ENCODE measurements around the gene RFLNA.

DNA sequence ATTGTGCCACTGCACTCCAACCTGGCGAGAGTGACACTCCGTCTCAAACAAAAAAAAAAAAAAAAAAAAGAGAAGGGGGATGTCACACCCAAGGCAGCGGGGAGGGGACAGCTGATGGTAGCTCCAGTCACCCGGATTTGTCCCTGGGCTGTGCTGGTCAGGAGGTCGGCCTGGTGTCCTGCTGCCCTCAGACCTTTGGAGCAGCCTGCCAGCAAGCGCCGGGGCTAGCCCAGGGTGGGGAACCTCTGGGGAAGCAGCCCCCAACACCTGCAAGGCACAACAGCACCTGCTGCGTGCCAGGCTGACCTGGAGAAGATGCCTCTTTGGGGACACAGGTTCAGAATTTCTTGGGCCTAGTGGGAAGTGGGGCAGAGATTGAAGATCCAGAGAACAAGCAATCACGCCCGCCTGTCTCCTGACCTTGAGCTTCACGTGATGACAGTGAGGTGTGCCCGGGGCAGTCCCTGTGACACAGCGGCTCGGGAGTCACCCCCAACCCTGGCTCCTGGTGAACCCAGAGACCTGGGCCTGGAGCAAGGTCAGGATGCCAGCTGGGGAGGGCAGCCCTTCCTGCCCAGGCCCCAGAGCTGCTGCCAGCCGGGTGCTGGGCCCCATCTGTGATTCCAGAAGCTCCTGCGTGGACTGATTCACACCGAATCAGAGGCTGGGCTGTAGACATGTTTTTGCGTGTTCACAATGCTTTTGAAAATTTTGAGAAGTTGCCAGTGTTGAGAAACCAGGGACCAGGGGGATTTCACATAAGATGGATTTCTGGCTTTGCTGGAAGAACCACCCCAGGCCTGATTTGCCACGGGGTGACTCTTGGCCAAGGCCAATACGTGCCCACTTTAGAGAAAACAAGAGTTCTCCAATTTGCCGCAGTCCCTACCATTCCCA, 66.4 kb downstream of the RFLNA start:
- TF ChIP-seq POLR2A (IDR thresholded peaks at IDR 0.05) = no peak
- TF ChIP-seq, protein P1, sequence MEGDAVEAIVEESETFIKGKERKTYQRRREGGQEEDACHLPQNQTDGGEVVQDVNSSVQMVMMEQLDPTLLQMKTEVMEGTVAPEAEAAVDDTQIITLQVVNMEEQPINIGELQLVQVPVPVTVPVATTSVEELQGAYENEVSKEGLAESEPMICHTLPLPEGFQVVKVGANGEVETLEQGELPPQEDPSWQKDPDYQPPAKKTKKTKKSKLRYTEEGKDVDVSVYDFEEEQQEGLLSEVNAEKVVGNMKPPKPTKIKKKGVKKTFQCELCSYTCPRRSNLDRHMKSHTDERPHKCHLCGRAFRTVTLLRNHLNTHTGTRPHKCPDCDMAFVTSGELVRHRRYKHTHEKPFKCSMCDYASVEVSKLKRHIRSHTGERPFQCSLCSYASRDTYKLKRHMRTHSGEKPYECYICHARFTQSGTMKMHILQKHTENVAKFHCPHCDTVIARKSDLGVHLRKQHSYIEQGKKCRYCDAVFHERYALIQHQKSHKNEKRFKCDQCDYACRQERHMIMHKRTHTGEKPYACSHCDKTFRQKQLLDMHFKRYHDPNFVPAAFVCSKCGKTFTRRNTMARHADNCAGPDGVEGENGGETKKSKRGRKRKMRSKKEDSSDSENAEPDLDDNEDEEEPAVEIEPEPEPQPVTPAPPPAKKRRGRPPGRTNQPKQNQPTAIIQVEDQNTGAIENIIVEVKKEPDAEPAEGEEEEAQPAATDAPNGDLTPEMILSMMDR (IDR thresholded peaks at IDR 0.05 in 4 of 5, conservative IDR thresholded peaks at IDR 0.05 in 1 of 5) = no peak
